ENCODE results near the gene ZBTB38.

Gene ZBTB38

DNA sequence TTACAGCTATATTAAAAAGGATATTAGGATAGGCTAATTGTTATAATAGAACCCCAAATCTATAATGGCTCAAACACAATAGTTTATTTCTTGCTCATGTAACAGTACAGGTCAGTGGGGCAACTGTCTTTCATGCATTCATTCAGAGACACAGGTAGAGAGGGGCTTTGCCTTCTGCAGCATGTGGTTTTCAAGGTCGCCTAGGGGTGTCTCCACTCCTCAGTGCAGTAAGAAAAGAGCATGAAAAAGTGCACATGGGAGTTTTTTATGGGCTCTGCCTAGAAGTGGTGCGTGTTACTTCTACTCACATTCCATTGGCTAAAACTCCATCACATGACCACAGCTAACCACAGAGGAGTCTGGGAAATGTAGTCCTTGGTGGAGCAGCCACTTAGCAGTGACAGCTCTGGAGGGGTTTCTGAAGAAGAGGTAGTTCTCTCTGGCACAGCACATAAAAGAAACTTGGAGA is 1.8 kb downstream of the ZBTB38 start:
- Mint-ChIP-seq H3K27me3 (no peaks in the 10 kb centered on the region), H3K36me3 (no peaks in the 10 kb centered on the region), H3K4me3 (no peak overlapping the region), H3K9me3 (ENCODE audit: low read depth) (no peaks in the 10 kb centered on the region), H3K4me1 (ENCODE audit: low read depth) (peaks cover 3% of the 10 kb centered on the region), H3K27ac (peak overlapping the region; percentile 18)

DNA sequence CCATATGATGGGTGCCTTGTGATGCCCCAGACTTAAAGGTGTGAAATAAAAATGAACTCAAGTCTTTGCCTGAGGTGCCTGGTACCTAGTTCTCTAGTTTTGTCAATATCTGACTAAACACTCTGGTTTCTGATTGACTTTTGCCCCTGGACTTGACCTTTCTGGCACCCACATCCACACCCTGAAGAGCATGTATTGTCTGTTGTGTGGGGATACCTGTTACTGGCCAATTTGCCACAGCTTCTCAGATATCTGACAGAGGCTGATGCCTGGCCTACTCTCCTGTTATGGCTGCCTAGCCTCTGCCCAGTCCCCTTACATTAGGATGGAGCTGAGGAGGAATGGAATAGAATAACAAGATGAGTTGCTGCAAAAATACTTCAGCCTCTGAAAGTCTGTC is 3.6 kb downstream of the ZBTB38 start:
- no peaks in the 10 kb centered on the region for H3K36me3 Mint-ChIP-seq
- no peak overlapping the region for H3K27ac Mint-ChIP-seq
- H3K4me1 Mint-ChIP-seq (ENCODE audit: low read depth) = peaks cover 19% of the 10 kb centered on the region
- H3K9me3 Mint-ChIP-seq (ENCODE audit: low read depth) = no peaks in the 10 kb centered on the region
- no peak overlapping the region for H3K4me3 Mint-ChIP-seq
- H3K27me3 Mint-ChIP-seq = no peaks in the 10 kb centered on the region

DNA sequence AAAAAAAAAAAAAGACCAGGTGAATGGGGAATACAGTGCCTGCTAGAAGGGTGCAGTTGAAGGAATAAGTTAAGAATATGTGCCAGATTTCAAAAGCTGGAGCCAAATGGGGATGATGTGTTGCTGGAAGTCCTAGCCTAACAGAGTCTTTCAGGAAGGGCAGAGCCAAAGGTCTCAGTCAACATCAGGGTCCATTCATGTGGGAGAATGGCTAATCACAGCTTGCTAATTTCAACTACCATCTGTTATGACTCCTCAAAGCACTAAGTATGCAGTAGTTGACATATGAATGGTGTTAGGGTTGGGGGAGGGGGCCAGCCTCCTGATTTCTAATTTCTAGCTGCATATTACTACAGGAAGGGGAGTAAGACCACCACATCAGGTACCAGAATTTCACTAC is 4.4 kb downstream of the ZBTB38 start:
- Mint-ChIP-seq H3K27ac (no peak overlapping the region), H3K36me3 (no peaks in the 10 kb centered on the region), H3K4me3 (no peak overlapping the region), H3K27me3 (no peaks in the 10 kb centered on the region), H3K9me3 (ENCODE audit: low read depth) (no peaks in the 10 kb centered on the region), H3K4me1 (ENCODE audit: low read depth) (peaks cover 20% of the 10 kb centered on the region)

DNA sequence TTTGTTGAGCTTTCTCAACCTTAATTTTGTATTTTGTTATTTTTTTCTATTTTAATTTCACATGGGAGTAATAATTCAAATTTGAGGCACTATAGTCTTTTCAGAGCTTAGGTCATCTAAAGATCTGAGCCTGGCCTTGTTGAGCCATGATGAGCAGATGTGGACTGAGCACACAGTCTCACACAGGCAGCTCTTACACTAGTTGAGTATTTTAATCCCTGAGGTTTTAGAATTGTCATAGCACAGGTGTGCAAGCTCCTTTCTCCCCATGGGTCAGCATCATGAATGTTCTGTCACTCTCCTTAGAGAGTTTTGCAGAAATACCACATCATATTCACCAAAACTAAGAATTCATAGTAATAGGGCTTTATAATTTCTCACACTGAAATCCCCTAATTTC is 4.9 kb downstream of the ZBTB38 start:
- Mint-ChIP-seq H3K27me3 (no peaks in the 10 kb centered on the region), H3K9me3 (ENCODE audit: low read depth) (no peaks in the 10 kb centered on the region), H3K27ac (no peak overlapping the region), H3K4me1 (ENCODE audit: low read depth) (peaks cover 20% of the 10 kb centered on the region), H3K36me3 (no peaks in the 10 kb centered on the region), H3K4me3 (no peak overlapping the region)

DNA sequence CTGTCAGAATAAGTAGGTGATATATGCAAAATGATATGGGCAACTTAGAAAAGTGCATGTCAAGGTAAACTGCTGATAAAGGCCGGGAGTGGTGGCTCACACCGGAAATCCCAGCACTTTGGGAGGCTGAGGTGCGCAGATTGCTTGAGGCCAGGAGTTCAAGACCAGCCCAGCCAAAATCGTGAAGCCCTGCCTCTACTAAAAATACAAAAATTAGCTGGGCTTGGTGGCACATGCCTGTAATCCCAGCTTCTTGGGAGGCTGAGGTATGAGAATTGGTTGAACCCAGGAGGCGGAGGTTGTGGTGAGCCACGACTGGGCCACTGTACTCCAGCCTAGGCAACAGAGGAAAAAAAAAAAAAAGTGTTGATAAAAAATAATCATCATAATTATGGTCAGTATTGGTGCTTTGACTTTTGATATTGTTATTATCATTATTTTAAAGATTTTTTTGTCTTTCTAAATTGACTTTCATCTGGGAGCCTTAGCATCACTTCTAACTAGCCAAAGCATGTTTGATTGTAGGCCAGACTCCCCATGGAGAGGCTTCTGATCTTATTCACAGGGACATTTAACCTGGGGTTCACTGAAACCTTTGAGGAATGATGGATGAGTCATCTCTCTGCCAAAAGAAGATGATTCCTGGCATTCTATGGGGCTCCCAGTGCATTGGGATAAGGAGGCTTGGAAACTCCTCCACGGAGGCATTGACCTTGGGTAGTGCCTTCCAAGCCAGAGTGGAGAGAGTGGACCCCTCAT is 5.6 kb downstream of the ZBTB38 start:
- Mint-ChIP-seq H3K4me3 (no peak overlapping the region), H3K27ac (no peak overlapping the region), H3K27me3 (no peaks in the 10 kb centered on the region), H3K4me1 (ENCODE audit: low read depth) (peaks cover 20% of the 10 kb centered on the region), H3K9me3 (ENCODE audit: low read depth) (no peaks in the 10 kb centered on the region), H3K36me3 (no peaks in the 10 kb centered on the region)

DNA sequence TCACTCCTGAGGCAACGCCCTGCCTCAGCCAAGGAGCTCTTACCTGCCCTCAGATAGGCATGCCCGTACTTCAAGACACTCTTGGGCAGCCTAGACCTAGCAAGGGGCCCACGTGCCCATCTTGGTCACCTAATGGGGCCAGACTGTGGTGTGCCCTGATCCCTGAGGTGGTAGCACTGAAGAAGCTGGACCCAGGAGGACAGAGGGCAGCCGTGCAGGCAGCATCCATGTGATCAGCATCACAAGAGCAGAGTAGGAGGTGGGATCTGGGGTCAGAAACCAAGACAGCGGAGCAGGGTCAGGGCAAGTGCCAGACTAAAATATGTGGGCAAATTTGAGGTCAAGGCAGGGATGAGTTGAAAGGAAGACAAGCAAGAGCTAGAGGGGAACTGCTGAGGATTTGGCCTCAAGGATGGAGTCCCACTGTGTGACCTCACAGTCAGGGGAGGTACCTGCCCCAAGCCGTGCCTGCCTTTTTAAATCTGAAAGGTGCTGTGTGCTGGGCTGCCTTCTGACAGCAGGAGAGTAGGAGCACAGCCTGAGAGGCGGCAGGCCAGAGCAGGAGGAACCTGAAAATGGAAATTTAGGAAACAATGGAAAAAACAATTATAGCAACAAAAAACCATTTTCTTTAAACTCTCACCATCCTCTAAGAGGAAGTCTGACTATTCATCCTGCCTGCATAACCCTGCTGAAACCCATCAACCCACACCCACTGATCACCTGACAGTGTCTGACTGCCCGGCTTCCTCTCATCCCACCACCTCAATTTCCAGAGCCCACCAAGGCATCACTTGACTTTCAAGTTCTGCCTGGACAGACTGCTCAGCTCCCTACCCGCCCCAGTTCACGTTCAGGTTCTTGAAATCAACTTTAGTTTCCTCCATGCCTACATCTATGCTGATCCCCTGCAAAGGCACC is 7.3 kb downstream of the ZBTB38 start:
- Mint-ChIP-seq H3K27me3 (no peaks in the 10 kb centered on the region), H3K27ac (no peak overlapping the region), H3K36me3 (no peaks in the 10 kb centered on the region), H3K9me3 (ENCODE audit: low read depth) (no peaks in the 10 kb centered on the region), H3K4me3 (no peak overlapping the region), H3K4me1 (ENCODE audit: low read depth) (peaks cover 17% of the 10 kb centered on the region)

DNA sequence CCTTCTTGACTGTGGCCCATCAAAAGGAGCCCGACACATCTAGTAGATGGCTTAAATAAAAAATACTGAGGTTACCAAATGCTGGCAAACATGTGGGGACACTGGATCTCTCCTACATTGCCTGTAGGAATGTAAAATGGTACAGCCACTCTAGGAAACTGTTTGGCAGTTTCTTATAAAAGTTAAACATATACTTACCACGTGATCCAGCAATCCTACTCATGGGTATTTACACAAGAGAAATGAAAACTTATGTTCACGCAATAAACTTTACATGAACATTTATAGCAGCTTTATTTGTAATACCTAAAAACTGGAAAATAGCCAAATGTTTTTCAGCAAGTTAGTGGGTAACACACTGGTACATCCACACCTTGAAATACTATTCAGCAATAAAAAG is 9.1 kb downstream of the ZBTB38 start:
- Mint-ChIP-seq H3K4me3 (no peak overlapping the region), H3K4me1 (ENCODE audit: low read depth) (peaks cover 17% of the 10 kb centered on the region), H3K36me3 (no peaks in the 10 kb centered on the region), H3K9me3 (ENCODE audit: low read depth) (no peaks in the 10 kb centered on the region), H3K27me3 (no peaks in the 10 kb centered on the region), H3K27ac (no peak overlapping the region)

DNA sequence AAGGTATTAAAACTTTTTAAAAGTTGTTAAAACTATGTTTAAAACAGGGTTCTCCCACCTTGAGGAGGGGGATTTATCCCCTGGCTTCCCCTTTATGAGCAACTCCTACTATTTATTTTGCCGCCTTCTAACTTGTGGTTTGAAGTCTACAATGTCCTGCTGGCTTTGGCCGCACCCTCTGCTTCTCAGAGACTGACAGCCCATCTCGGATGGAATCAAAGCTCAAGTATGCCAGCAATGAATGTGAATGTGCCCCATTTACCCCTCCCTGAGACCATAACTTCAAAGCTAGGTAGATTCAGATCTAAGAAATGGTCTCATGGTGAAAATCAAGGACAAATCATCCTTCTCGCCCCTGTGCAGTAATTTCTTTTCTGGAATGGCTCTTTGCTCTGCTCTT is 10.3 kb downstream of the ZBTB38 start:
- Mint-ChIP-seq H3K9me3 (ENCODE audit: low read depth) (no peaks in the 10 kb centered on the region), H3K27ac (no peak overlapping the region), H3K36me3 (no peaks in the 10 kb centered on the region), H3K4me3 (no peak overlapping the region), H3K4me1 (ENCODE audit: low read depth) (peaks cover 17% of the 10 kb centered on the region), H3K27me3 (no peaks in the 10 kb centered on the region)

DNA sequence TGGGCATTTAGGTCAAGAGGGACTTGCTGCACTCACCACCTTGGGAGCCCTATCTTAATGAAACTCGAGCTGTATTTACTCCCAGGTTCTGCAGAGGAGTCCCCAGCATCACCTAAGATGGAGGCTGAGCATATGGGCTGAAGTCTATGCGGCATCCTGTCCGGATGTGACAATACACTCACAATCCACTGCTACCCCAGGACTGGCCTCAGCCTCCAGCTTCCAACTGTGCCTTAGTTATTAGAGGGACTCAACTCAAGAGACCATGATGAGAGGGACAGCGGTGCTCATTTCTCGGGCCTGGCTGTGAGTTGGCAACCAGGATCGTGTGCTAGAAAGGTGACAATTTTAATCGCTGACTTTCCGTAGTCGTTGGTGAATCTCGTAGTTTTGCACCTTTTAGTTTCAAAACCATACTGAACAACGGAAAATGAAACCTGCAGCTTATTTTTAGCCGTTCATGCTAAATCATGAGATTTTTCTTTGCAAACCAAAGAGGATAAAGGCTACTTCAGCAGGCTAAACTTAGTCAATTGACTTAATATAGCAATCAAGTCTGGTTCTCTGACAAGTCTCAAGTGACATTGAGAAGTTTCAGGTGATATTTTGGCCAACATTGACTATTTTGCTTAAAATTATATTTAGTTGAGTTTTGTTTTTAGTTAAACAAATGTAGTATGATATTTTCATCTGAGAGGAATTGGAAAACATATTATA is 11.1 kb downstream of the ZBTB38 start:
- H3K9me3 Mint-ChIP-seq (ENCODE audit: low read depth) = no peaks in the 10 kb centered on the region
- peaks cover 17% of the 10 kb centered on the region for H3K4me1 Mint-ChIP-seq (ENCODE audit: low read depth)
- H3K27me3 Mint-ChIP-seq = no peaks in the 10 kb centered on the region
- no peak overlapping the region for H3K4me3 Mint-ChIP-seq
- no peak overlapping the region for H3K27ac Mint-ChIP-seq
- no peaks in the 10 kb centered on the region for H3K36me3 Mint-ChIP-seq

DNA sequence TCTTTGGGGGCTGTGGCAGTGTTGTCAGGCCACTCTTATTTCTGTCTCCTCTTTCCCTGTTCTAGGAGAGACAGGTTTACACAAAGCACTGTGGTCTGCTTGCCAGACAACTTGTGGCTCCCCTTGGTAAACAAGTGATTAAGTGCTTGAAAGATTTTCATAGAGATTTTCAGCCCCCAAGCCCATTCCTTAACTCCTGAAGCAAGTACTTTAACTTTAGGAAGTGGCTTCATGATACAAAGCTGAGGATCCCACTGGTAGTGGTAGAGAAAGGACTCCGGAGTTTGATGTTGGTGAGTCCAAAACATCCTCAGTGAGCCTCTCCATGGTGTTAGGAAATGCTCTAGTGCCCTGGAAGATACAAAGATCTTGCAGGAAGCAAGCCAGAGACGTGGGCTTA is 12.0 kb downstream of the ZBTB38 start:
- no peaks in the 10 kb centered on the region for H3K27me3 Mint-ChIP-seq
- peaks cover 16% of the 10 kb centered on the region for H3K4me1 Mint-ChIP-seq (ENCODE audit: low read depth)
- no peak overlapping the region for H3K4me3 Mint-ChIP-seq
- H3K36me3 Mint-ChIP-seq = no peaks in the 10 kb centered on the region
- H3K27ac Mint-ChIP-seq = no peak overlapping the region
- H3K9me3 Mint-ChIP-seq (ENCODE audit: low read depth) = no peaks in the 10 kb centered on the region

DNA sequence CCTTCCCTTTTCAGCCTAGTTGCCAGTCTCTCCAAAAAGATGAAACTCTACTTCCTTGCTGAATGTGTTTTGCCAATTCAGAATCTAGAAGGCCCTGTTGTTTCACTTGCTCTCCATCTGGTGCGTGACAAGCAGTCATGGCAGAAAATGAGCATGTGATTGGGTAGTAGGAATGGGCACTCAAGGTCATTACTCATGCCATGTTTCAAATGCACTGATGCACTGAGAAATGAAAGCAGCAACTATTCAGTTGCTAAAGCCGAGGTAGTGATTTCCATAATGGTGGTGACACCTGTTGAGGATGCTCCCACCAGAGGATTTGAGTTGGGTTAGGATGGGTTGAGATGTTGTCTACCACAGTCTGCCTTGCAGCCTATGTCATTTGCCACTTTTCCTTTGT is 12.7 kb downstream of the ZBTB38 start:
- Mint-ChIP-seq H3K36me3 (no peaks in the 10 kb centered on the region), H3K27me3 (no peaks in the 10 kb centered on the region), H3K4me3 (no peak overlapping the region), H3K4me1 (ENCODE audit: low read depth) (peaks cover 9% of the 10 kb centered on the region), H3K27ac (no peak overlapping the region), H3K9me3 (ENCODE audit: low read depth) (no peaks in the 10 kb centered on the region)

DNA sequence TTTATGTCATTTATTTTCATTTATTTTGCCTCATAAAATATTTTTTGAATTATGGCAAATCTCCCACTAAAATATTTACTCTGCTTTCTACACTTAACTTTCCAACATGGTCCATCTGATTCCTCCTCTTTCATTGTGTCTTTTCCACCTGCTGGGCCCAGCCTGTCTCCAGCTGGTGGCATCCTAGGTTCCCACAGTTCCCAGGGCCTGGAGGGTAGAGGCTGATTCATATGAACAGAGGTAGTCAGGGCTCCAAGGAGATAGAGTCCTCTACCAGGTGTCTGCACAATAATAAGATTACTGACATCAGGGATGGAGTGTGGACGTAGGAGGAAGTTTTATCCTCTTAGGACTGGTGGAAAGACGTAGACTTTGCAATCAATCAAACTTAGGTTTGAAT is 14.3 kb downstream of the ZBTB38 start:
- Mint-ChIP-seq H3K36me3 (no peaks in the 10 kb centered on the region), H3K27ac (no peak overlapping the region), H3K27me3 (no peaks in the 10 kb centered on the region), H3K9me3 (ENCODE audit: low read depth) (no peaks in the 10 kb centered on the region), H3K4me1 (ENCODE audit: low read depth) (no peaks in the 10 kb centered on the region), H3K4me3 (no peak overlapping the region)

DNA sequence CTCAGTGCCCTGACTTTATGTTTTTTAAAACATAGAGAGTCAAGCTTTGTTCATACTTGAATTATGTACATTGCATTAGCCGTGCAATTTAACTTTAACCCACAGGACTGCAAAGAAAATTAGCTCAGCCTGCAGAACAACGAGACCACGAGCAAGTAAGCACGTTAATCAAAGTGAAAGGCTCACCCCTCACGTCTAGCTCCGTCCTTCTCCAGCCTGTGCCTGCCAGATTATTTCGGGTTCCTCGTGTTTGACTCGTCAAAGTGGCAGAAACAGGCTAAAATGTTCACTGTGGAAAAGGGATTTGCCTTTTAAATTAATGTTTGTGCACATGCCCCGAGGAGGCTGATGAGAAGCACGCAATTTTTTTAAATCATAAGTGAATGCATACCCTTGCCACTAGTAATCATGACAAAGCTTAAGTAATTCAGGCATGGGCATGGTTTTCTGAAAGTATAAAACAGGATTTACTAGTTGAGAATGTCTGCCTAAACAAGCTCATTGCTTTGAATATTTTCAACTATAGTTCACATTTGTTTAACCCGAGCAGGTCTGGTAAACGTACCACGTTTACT is 15.3 kb downstream of the ZBTB38 start:
- Mint-ChIP-seq H3K9me3 (ENCODE audit: low read depth) (no peaks in the 10 kb centered on the region), H3K27me3 (no peaks in the 10 kb centered on the region), H3K4me1 (ENCODE audit: low read depth) (peaks cover under 1% of the 10 kb centered on the region), H3K36me3 (no peaks in the 10 kb centered on the region), H3K4me3 (no peak overlapping the region), H3K27ac (no peak overlapping the region)

DNA sequence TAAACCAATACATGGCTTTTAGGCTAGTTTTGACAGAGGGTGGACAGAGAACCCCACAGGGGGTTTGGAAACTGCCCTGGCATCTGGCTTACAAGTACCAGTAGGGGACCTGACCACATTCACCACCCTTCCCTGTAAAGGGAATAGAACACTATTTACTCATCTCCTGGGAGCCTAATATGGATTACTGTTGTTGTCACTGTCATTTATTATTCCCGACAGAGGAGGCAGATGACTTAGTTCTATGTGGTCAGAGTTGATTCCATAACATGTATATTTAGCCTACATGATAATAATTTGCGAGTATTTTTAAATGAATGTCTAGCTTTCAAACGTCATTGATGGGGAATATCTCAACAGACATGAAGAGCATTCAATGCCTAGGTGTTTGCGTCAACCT is 15.9 kb downstream of the ZBTB38 start:
- Mint-ChIP-seq H3K9me3 (ENCODE audit: low read depth) (no peaks in the 10 kb centered on the region), H3K36me3 (no peaks in the 10 kb centered on the region), H3K4me1 (ENCODE audit: low read depth) (peaks cover 4% of the 10 kb centered on the region), H3K4me3 (no peak overlapping the region), H3K27ac (no peak overlapping the region), H3K27me3 (no peaks in the 10 kb centered on the region)

DNA sequence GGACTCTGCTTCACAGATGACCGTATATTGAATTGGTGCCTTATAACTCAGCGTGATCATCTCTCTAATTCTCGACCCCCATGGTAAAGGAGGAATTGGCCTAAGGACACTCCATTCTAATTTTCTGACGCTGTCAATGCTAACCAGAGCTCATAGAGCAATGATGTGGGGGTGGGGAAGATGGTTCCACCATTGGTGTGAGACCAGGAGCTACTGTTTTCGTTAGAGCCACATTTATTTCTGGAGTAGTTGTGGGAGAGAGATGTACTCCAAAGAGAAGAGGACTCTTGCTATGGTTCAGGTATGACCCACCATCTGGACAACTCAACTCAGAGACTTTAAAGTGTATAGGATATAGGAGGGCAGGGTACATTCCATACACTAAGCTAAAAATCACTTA is 16.3 kb downstream of the ZBTB38 start:
- no peak overlapping the region for H3K4me3 Mint-ChIP-seq

More for the DNA sequence above, 16.3 kb downstream of the ZBTB38 start:
- no peaks in the 10 kb centered on the region for H3K36me3 Mint-ChIP-seq
- no peak overlapping the region for H3K27ac Mint-ChIP-seq
- peaks cover 3% of the 10 kb centered on the region for H3K27me3 Mint-ChIP-seq
- H3K9me3 Mint-ChIP-seq (ENCODE audit: low read depth) = no peaks in the 10 kb centered on the region
- peaks cover 4% of the 10 kb centered on the region for H3K4me1 Mint-ChIP-seq (ENCODE audit: low read depth)
